MM.1S (cell line): ENCODE data around the gene ATP2B2.

Experiments used
- DNase-seq: peaks from one replicate; pipeline ENCODE4 v3.0.0-alpha.2; 2015
- H2AFZ ChIP-seq: fragments of 300-600 bp; sonication (generic); 2 replicates; pipeline ENCODE4 v1.6.0; 2016; ENCODE audit warnings: antibody characterized with exemption, low read length
- H3F3A ChIP-seq: fragments of 300-600 bp; sonication (generic); 2 replicates; pipeline ENCODE4 v1.6.1; 2016; ENCODE audit warnings: mild to moderate bottlenecking, antibody characterized with exemption, low read length, moderate library complexity, mixed read lengths; ENCODE audit not compliant: insufficient read depth
- H3K27ac ChIP-seq: fragments of 300-600 bp; sonication (generic); 2 replicates; pipeline ENCODE4 v1.5.1; 2016; ENCODE audit warnings: mild to moderate bottlenecking, low read length
- H3K27me3 ChIP-seq: fragments of 300-600 bp; sonication (generic); replicated peaks from 2 replicates; pipeline ENCODE4 v1.6.0; 2016; ENCODE audit warnings: low read length; ENCODE audit not compliant: insufficient read depth
- H3K36me3 ChIP-seq: fragments of 300-600 bp; sonication (generic); replicated peaks from 2 replicates; pipeline ENCODE4 v1.6.1; 2016; ENCODE audit warnings: mild to moderate bottlenecking, low read length, mixed read lengths; ENCODE audit not compliant: insufficient read depth
- H3K4me1 ChIP-seq: fragments of 300-600 bp; sonication (generic); 2 replicates; pipeline ENCODE4 v1.6.1; 2016; ENCODE audit warnings: low read length, mixed read lengths
- H3K4me2 ChIP-seq: fragments of 300-600 bp; sonication (generic); 2 replicates; pipeline ENCODE4 v1.6.0; 2016; ENCODE audit warnings: low read depth, low read length
- H3K4me3 ChIP-seq: fragments of 300-600 bp; sonication (generic); 2 replicates; pipeline ENCODE4 v1.5.1; 2016; ENCODE audit warnings: low read length, mixed read lengths
- H3K79me2 ChIP-seq: fragments of 300-600 bp; sonication (generic); 2 replicates; pipeline ENCODE4 v1.6.1; 2016; ENCODE audit warnings: mixed run types, low read length, mixed read lengths
- H3K9ac ChIP-seq: fragments of 300-600 bp; sonication (generic); 2 replicates; pipeline ENCODE4 v1.6.1; 2016; ENCODE audit warnings: low read length, mixed read lengths
- H3K9me2 ChIP-seq: fragments of 300-600 bp; sonication (generic); replicated peaks from 2 replicates; pipeline ENCODE4 v1.6.1; 2016; ENCODE audit warnings: mild to moderate bottlenecking, low read length, mixed read lengths; ENCODE audit not compliant: insufficient read depth
- H3K9me3 ChIP-seq: fragments of 300-600 bp; sonication (generic); replicated peaks from 2 replicates; pipeline ENCODE4 v1.6.1; 2016; ENCODE audit warnings: mild to moderate bottlenecking, low read length, mixed read lengths; ENCODE audit not compliant: insufficient read depth
- H4K20me1 ChIP-seq: fragments of 300-600 bp; sonication (generic); 2 replicates; pipeline ENCODE4 v1.6.1; 2016; ENCODE audit warnings: mild to moderate bottlenecking, low read length, moderate library complexity, mixed read lengths; ENCODE audit not compliant: insufficient read depth
- CTCF ChIP-seq: fragments of 300-600 bp; sonication (generic); IDR thresholded peaks from 2 replicates; pipeline ENCODE4 v1.5.1; 2016; ENCODE audit warnings: antibody characterized with exemption, low read length, mixed read lengths
- EZH2 ChIP-seq: fragments of 300-600 bp; sonication (generic); optimal IDR thresholded peaks from 2 replicates; pipeline ENCODE3; 2017; ENCODE audit warnings: low read depth, mild to moderate bottlenecking, antibody characterized with exemption, low read length, mixed read lengths
- EZH2phosphoT487 ChIP-seq: fragments of 300-600 bp; sonication (generic); IDR thresholded peaks from 2 replicates; pipeline ENCODE4 v1.6.1; 2018; ENCODE audit warnings: antibody characterized with exemption, low read length

The ATP2B2 gene

DNA sequence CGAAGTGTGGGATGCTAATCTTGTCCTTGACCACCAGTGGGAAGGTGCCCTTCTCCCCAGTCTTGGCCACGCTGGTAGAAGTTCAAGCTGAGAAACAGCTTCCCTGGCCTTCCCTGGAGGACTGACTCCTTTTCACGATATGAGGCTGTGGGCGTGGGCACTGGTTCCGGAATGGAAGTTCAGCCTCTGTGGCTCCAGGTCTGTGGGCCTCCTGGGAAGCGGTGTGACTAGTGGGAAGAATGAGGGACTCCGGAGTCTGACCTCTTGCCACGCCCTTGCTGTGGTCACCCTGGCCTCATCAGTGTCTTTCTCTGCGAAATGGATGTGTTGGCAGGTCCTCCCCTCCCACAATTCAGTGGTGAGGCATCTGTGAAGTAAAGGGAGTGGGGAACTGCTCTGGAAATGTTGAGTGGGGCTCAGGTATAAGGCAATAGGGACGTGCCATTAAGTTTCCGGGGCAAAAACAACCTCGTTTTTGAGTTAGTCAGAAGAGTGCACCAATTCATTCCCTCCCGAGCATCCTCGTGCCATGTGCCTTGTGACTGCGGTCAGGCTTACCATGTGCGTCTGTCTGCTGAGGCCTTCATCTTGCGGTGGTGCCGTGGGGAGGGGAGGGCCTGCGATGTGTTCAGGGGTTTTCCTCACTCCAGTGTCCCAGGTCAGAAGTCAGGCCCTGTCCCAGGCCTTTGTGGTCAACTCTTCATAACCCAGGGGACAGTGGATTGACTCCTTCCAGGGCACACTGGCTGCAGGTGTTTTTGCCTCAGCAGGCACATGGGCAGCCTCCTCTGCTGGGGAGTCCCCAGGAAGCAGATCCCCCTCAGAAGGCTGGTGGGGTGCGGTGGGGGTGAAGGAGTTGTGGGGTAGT lies 172.7 kb downstream of the ATP2B2 start:
- H3K9ac ChIP-seq: no peak overlapping the region
- no peak overlapping the region for H3K27ac ChIP-seq
- H2AFZ ChIP-seq: no peak overlapping the region
- no peaks in the 10 kb centered on the region for H3K9me2 ChIP-seq
- DNase-seq: no peak
- H4K20me1 ChIP-seq: no peaks in the 10 kb centered on the region
- H3F3A ChIP-seq: no peaks in the 10 kb centered on the region
- no peak overlapping the region for H3K4me2 ChIP-seq
- TF ChIP-seq EZH2: no peak
- TF ChIP-seq EZH2phosphoT487: no peak
- TF ChIP-seq CTCF: no peak
- H3K9me3 ChIP-seq: no peaks in the 10 kb centered on the region
- H3K79me2 ChIP-seq: no peaks in the 10 kb centered on the region
- no peak overlapping the region for H3K4me3 ChIP-seq
- no peaks in the 10 kb centered on the region; the same call in 1 of the 2 replicates for H3K4me1 ChIP-seq
- H3K36me3 ChIP-seq: no peaks in the 10 kb centered on the region
- peaks cover 46% of the 10 kb centered on the region for H3K27me3 ChIP-seq

- Histone ChIP-seq H3K9me2 (no peaks in the 10 kb centered on the region), H3K4me2 (no peak overlapping the region), H3F3A (no peaks in the 10 kb centered on the region), H4K20me1 (no peaks in the 10 kb centered on the region), H3K36me3 (no peaks in the 10 kb centered on the region), H3K27me3 (peaks cover 59% of the 10 kb centered on the region), H3K27ac (no peak overlapping the region), H3K4me1 (no peaks in the 10 kb centered on the region), H3K9me3 (no peaks in the 10 kb centered on the region), H3K79me2 (no peaks in the 10 kb centered on the region), H3K9ac (no peak overlapping the region), H2AFZ (no peak overlapping the region), H3K4me3 (no peak overlapping the region)
- no peak for DNase-seq
- TF ChIP-seq EZH2 (no peak), EZH2phosphoT487 (no peak), CTCF (no peak)
These were observed 174.1 kb downstream of the ATP2B2 start for GRCh38 chr3:10331320-10331719.

GRCh38 chr3:10330319-10330718 lies 175.1 kb downstream of the ATP2B2 start:
- no peaks in the 10 kb centered on the region for H3K9me2 ChIP-seq
- H3K4me1 ChIP-seq: no peaks in the 10 kb centered on the region
- H3K9me3 ChIP-seq: no peaks in the 10 kb centered on the region
- H3K4me3 ChIP-seq: no peak overlapping the region
- no peaks in the 10 kb centered on the region for H3K36me3 ChIP-seq
- TF ChIP-seq EZH2 (no peak), EZH2phosphoT487 (no peak), CTCF (no peak)
- no peak overlapping the region for H3K9ac ChIP-seq
- H3K79me2 ChIP-seq: no peaks in the 10 kb centered on the region
- peaks cover 69% of the 10 kb centered on the region for H3K27me3 ChIP-seq
- no peaks in the 10 kb centered on the region for H3F3A ChIP-seq
- no peak for DNase-seq
- H3K27ac ChIP-seq: no peak overlapping the region
- no peak overlapping the region for H2AFZ ChIP-seq
- H4K20me1 ChIP-seq: no peaks in the 10 kb centered on the region
- no peak overlapping the region for H3K4me2 ChIP-seq
